Common myeloid progenitor, CD34-positive (primary cell): ENCODE data around the gene FBXW10.
"Not testable (repeated sequence)": the region's sequence is repeated elsewhere in the genome, so short reads cannot be mapped to it uniquely, and the experiment has no call there.

Experiments used
- CTCF ChIA-PET: fragments of 350-600 bp; sonication (Branson Sonifier 250); formaldehyde crosslinking; loops from one replicate; lab custom pipeline; 2021; ENCODE audit warnings: antibody characterized with exemption; lab: Charles Lee
- POLR2A ChIA-PET: fragments of 350-600 bp; sonication (Branson Sonifier 250); formaldehyde crosslinking; loops from one replicate; lab custom pipeline; 2021; ENCODE audit warnings: antibody characterized with exemption; lab: Charles Lee
- DNase-seq, 3 donors: peaks; one replicate each; pipeline versions ENCODE4 v3.0.0 to v3.0.0-alpha.2; 2013
- H3K27ac ChIP-seq, 2 experiments: 1 replicate in 1 of 2; 2 replicates in 1 of 2; pipeline ENCODE4 v1.7.0; 2013; ENCODE audit warnings: inconsistent platforms in 2 of 2, low read length in 2 of 2, mild to moderate bottlenecking in 2 of 2, low read depth in 1 of 2, moderate library complexity in 1 of 2; ENCODE audit not compliant: severe bottlenecking in 2 of 2, insufficient read depth in 1 of 2, poor library complexity in 1 of 2
- H3K27me3 ChIP-seq, 5 experiments: replicated peaks in 2 of 5; 1 replicate in 3 of 5; 2 replicates in 2 of 5; pipeline versions ENCODE4 v1.6.1 to v1.7.0; 2013; ENCODE audit warnings: low read length in 4 of 5, mild to moderate bottlenecking in 2 of 5, moderate library complexity in 2 of 5, inconsistent platforms in 1 of 5; ENCODE audit not compliant: insufficient read depth in 5 of 5, control insufficient read depth in 4 of 5
- H3K36me3 ChIP-seq, 4 experiments: 1 replicate in 2 of 4; 2 replicates in 2 of 4; pipeline versions ENCODE4 v1.6.1 to v1.7.0; 2013; ENCODE audit warnings: low read length in 3 of 4, control low read depth in 1 of 4, mild to moderate bottlenecking in 1 of 4; ENCODE audit not compliant: control insufficient read depth in 4 of 4, insufficient read depth in 4 of 4
- H3K4me1 ChIP-seq, 4 experiments: 1 replicate in 3 of 4; 2 replicates in 1 of 4; pipeline versions ENCODE4 v1.6.1 to v1.7.1; 2013; ENCODE audit warnings: low read length in 3 of 4, mild to moderate bottlenecking in 3 of 4, control low read depth in 1 of 4, inconsistent platforms in 1 of 4, moderate library complexity in 1 of 4; ENCODE audit not compliant: control insufficient read depth in 4 of 4, insufficient read depth in 4 of 4; ENCODE audit errors: control extremely low read depth in 1 of 4
- H3K4me3 ChIP-seq, 7 experiments: 1 replicate in 4 of 7; 2 replicates in 3 of 7; pipeline versions ENCODE4 v1.5.1 to v1.7.0; 2013; ENCODE audit warnings: mild to moderate bottlenecking in 7 of 7, low read length in 6 of 7, moderate library complexity in 6 of 7, inconsistent platforms in 2 of 7, low read depth in 2 of 7, control low read depth in 1 of 7; ENCODE audit not compliant: insufficient read depth in 4 of 7, control insufficient read depth in 1 of 7; ENCODE audit errors: extremely low read depth in 1 of 7
- H3K9me3 ChIP-seq, 5 experiments: 1 replicate in 4 of 5; 2 replicates in 1 of 5; pipeline versions ENCODE4 v1.6.1 to v1.7.1; 2013; ENCODE audit warnings: low read length in 4 of 5, mild to moderate bottlenecking in 2 of 5, inconsistent platforms in 1 of 5, low read depth in 1 of 5, moderate library complexity in 1 of 5; ENCODE audit not compliant: control insufficient read depth in 4 of 5, insufficient read depth in 2 of 5; ENCODE audit errors: control extremely low read depth in 1 of 5
- WGBS: methylation state at CpG from one replicate; pipeline ENCODE4 v1.1.5; 2013; ENCODE audit not compliant: insufficient coverage; 5-methylcytosine and 5-hydroxymethylcytosine counted together

The FBXW10 gene

GRCh38 chr17:18803458-18804245 is 59.8 kb downstream of the FBXW10 start:
- H3K4me1 ChIP-seq, POLR2A ChIA-PET, H3K27me3 ChIP-seq, H3K9me3 ChIP-seq, CTCF ChIA-PET, H3K4me3 ChIP-seq, DNase-seq, H3K27ac ChIP-seq: not testable (repeated sequence)
- WGBS = 100% methylated on average over 1 of the region's 7 CpGs
- peaks cover 0 to 21% (median 7%) of the 10 kb centered on the region in 4 experiments for H3K36me3 ChIP-seq

GRCh38 chr17:18815924-18816323 is 72.1 kb downstream of the FBXW10 start:
- H3K4me3 ChIP-seq, POLR2A ChIA-PET, CTCF ChIA-PET, H3K27me3 ChIP-seq, H3K9me3 ChIP-seq, H3K27ac ChIP-seq, H3K36me3 ChIP-seq, DNase-seq: not testable (repeated sequence)
- peaks cover 2 to 15% (median 7%) of the 10 kb centered on the region in 4 experiments for H3K4me1 ChIP-seq
- WGBS = no CpG with 5 or more reads among the region's 3 CpGs

GRCh38 chr17:18816489-18817371 is 72.9 kb downstream of the FBXW10 start:
- DNase-seq = peak; percentile 68 to 85 (median 83)
- H3K27me3 ChIP-seq, POLR2A ChIA-PET, H3K4me3 ChIP-seq, H3K27ac ChIP-seq, CTCF ChIA-PET, H3K9me3 ChIP-seq, H3K36me3 ChIP-seq: not testable (repeated sequence)
- 100% methylated on average over 1 of the region's 9 CpGs for WGBS
- H3K4me1 ChIP-seq = peaks cover 2 to 15% (median 7%) of the 10 kb centered on the region in 4 experiments

GRCh38 chr17:18821430-18821829 is 77.6 kb downstream of the FBXW10 start:
- POLR2A ChIA-PET, H3K4me3 ChIP-seq, CTCF ChIA-PET, H3K36me3 ChIP-seq, H3K9me3 ChIP-seq, H3K27ac ChIP-seq, H3K27me3 ChIP-seq: not testable (repeated sequence)
- peak in 1 of 3 donors; percentile 4 for DNase-seq
- peaks cover 2 to 15% (median 7%) of the 10 kb centered on the region in 4 experiments for H3K4me1 ChIP-seq
- WGBS = no CpG with 5 or more reads among the region's 3 CpGs

- H3K27me3 ChIP-seq, H3K9me3 ChIP-seq, H3K4me3 ChIP-seq, CTCF ChIA-PET, H3K27ac ChIP-seq, H3K4me1 ChIP-seq, DNase-seq, H3K36me3 ChIP-seq, POLR2A ChIA-PET: not testable (repeated sequence)
- no CpG with 5 or more reads among the region's 1 CpG for WGBS
Observed at GRCh38 chr17:18827613-18828012, 83.8 kb downstream of the FBXW10 start.
